ENCODE data around the gene PYGB.

Gene PYGB

GRCh38 chr20:25247956-25248785 lies at the start of gene PYGB:
Gene PYGB (plus strand): TSS chr20:25248085. CDS start chr20:25248179, 94 bp downstream.
- DNase-seq (ENCODE audit: low spot score): peak; percentile 79

- DNase-seq (ENCODE audit: low spot score): no peak
Measured at GRCh38 chr20:25198663-25199383, 49.1 kb upstream of the PYGB start.

- no peak for DNase-seq (ENCODE audit: low spot score)
Measured at GRCh38 chr20:25199473-25200260, 48.2 kb upstream of the PYGB start.

- DNase-seq (ENCODE audit: low spot score): no peak
Measured at GRCh38 chr20:25203089-25203488, 44.8 kb upstream of the PYGB start.

DNA sequence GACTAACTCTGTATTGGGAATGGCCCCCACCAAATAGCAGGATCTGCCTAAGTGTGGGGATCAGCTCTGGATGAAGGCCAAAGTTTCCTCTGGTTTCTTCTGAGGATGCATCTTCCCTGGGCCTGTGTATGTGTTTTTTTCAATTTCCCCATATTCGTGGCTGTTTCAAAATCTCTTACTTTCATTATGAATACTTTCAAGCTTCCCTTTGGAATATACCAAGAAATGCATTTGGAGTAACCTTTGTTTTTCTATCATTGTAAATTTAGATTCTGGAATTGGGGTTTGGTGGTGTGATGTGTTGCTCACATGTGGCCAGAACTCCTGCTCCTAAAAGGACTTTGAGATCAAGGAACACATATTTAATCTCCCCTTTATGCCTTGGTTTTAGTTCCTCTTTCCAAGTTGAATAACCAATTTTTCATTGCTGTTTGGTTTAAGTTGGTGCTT lies 44.0 kb upstream of the PYGB start:
- no peak for DNase-seq (ENCODE audit: low spot score)

- no peak for DNase-seq (ENCODE audit: low spot score)
Measured at GRCh38 chr20:25204550-25205276, 43.2 kb upstream of the PYGB start.

DNA sequence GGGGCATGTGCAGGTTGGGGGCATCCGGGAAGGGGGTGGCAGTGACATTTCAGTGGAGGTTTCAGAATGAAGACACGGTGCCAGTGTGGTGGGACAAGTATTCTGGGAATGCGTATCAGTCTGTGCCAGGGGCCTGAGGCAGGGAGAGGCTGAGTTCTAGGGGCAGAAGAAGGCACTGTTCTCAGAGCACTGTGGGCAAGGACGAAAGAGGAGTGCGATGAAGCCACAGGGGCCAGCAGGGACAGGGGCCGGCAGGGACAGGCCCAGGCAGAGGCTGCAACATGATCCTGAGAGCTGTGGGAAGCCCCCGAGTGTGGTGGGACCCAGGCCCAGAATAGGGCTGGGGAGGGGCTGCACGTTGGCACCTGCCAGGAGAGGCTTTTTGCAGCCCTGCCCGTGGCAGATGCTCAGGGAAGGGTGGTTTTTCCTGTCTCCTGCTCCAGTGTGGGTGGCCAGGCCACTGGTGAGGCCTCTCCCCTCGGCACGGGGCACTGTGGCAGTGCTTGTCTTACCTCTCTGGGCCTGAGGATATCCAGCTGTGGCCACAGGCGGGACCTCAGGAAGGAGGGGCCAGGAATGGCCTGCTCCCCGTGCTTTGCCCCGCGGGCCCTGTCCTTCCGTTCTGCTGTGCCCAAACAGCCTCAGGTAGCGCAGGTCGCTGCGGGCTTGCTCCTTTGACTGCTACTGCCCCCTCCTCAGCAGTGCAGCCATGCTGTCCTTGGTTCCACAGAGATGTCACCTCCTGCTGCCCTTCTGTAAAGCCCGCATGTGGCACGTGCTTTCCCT lies 42.4 kb upstream of the PYGB start:
- no peak for DNase-seq (ENCODE audit: low spot score)

DNA sequence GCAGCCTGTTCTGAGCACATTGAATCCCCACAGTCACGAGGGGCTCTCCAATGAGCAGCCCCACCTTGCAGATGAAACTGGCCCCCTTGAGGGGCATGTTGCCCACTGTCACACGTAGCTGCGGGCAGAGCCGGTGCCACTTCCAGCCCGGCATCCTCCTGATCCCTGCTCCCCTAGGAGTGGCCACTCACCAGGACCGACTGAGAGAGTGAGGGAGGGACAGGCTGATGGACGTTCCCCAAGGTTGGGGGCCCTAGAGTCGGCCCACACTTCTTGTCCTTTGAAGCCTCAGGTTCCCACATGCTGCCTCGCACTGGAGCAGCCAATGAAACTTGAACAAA lies 41.9 kb upstream of the PYGB start:
- no peak for DNase-seq (ENCODE audit: low spot score)

GRCh38 chr20:25206548-25206947 lies 41.3 kb upstream of the PYGB start:
- DNase-seq (ENCODE audit: low spot score): no peak

DNA sequence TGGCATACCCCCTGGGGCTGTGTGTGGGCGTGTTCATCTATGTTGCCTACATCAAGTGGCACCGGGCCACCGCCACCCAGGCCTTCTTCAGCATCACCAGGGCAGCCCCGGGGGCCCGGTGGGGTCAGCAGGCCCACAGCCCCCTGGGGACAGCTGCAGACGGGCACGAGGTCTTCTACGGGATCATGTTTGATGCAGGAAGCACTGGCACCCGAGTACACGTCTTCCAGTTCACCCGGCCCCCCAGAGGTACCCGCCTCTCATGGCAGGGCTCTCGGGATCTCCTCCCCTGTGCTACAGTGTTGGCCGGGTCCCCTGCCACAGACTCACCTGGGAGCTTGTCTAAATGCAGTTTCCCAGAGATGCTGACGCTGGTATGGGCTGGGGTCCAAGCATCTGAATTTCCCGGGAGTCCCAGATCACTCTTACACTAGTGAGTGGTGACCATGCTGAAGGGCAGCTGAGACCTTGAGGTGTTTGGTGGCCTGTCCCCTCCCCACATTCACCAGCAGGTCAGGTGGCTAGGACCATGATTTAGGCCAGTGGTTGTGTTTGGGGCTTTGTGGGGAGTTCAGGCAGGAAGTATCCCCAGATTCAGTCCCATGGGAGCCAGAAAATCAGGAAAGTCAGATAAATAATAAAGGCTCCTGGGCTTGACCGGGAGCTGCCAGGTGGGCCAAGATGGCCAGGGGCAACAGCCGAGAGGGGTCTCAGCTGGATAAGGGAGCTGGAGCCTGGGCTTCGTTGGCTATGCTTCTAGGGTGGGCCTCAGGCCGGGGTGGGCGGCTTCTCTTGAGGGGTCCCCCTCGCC lies 40.5 kb upstream of the PYGB start:
- no peak for DNase-seq (ENCODE audit: low spot score)

DNA sequence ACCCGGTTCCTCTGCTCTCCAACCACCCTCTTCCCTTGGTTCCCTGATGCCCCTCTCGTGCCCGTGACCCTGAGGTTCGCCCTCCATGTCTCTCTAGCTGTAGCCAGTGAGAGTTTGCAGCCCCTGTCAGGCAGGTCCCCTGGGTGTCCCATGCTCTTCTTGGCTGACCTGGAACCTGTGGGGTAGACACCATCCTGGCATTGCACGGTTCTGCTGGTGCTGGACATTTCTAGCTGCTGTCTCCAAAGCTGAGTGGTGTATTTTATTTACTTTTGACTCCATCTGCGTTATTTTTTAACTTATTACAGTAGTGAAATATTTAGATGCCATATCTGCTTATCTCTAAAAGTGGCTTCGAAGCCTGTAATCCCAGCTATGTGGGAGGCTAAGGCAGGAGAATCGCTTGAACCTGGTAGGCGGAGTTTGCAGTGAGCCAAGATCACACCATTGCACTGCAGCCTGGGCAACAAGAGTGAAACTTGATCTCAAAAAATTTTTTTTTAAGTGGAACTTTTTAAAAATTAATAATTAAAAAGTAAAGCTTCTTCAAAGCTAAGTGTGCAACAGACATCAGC lies 39.8 kb upstream of the PYGB start:
- DNase-seq (ENCODE audit: low spot score): no peak

DNA sequence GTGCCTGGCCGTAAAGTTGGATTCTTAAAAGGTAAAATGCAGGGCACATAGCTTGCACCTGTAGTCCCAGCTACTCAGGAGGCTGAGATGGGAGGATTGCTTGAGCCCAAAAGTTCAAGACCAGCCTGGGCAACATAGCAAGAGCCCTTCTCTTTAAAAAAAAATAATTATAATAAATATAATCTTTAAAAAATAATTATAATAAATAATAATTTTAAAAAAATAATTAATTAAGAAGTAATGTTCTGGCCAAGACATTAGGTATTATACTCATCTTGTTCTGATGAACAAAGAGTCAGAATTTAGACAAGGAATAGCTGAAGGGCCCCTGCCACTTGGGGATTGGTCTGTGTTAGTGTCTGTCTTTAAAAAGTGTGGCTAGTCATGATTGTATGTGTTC lies 38.5 kb upstream of the PYGB start:
- no peak for DNase-seq (ENCODE audit: low spot score)

DNA sequence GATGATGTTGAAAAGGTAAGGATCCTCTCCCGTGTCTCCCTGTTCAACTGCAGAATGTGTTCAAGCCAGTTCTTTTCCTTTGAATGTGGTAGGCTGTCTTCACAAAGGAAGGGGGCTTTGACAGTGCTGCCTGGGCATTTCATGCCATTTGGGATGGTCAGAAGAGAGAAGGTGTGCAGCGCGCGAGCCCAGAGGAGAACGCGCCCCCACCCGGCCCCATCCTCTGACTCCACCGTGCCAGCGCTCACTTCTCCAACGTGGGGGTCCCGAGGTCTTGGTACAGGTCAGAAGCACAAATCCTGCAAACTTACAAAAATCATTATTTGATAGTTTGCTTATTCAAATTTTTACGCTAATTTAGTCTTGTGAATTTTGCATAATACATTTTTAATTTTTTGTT lies 38.0 kb upstream of the PYGB start:
- DNase-seq (ENCODE audit: low spot score): no peak

GRCh38 chr20:25211273-25211672 lies 36.6 kb upstream of the PYGB start:
- DNase-seq (ENCODE audit: low spot score): no peak

- DNase-seq (ENCODE audit: low spot score): no peak
Measured at GRCh38 chr20:25212242-25212641, 35.6 kb upstream of the PYGB start.

GRCh38 chr20:25213566-25214425 lies 34.1 kb upstream of the PYGB start:
- no peak for DNase-seq (ENCODE audit: low spot score)

GRCh38 chr20:25214426-25214790 lies 33.5 kb upstream of the PYGB start:
- no peak for DNase-seq (ENCODE audit: low spot score)

- DNase-seq (ENCODE audit: low spot score): no peak
Measured at GRCh38 chr20:25214819-25215218, 33.1 kb upstream of the PYGB start.

DNA sequence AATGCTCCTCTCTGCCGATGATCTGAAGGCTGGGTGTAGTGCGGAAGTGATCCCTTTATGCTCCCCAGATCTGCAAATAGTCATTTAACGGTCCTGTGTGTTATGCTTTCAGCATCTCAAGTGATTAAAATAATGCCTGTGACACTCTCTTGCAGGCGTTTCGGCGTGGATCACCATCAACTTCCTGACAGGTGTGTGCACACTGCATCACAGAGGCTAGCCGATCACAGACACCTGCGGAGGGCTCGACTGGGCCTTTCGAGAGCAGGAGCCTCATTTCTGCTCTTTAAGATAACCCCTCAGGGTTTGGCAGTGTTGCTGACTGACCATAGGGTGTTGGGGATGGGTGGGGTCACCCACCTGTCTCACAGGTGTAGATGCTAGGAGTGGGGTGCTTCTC lies 32.4 kb upstream of the PYGB start:
- no peak for DNase-seq (ENCODE audit: low spot score)

All from CD4-positive, alpha-beta T cell treated with Interleukin-2 at 100 ng/mL for 4 hours (primary cell).